VCaP (cell line): ENCODE measurements around the gene MIEF1.
A peak's percentile ranks its signal among the peaks of the same experiment; 100 is the strongest.

Experiments
- H3K27ac ChIP-seq: fragments of 450-650 bp; 2 replicates; pipeline ENCODE4 v1.5.1; 2017
- TF ChIP-seq, protein P1 (sequence below): fragments of 450-650 bp; conservative IDR thresholded peaks from 2 replicates; pipeline ENCODE4 v1.5.1; 2017; ENCODE audit warnings: mild to moderate bottlenecking, moderate library complexity

Gene MIEF1

DNA sequence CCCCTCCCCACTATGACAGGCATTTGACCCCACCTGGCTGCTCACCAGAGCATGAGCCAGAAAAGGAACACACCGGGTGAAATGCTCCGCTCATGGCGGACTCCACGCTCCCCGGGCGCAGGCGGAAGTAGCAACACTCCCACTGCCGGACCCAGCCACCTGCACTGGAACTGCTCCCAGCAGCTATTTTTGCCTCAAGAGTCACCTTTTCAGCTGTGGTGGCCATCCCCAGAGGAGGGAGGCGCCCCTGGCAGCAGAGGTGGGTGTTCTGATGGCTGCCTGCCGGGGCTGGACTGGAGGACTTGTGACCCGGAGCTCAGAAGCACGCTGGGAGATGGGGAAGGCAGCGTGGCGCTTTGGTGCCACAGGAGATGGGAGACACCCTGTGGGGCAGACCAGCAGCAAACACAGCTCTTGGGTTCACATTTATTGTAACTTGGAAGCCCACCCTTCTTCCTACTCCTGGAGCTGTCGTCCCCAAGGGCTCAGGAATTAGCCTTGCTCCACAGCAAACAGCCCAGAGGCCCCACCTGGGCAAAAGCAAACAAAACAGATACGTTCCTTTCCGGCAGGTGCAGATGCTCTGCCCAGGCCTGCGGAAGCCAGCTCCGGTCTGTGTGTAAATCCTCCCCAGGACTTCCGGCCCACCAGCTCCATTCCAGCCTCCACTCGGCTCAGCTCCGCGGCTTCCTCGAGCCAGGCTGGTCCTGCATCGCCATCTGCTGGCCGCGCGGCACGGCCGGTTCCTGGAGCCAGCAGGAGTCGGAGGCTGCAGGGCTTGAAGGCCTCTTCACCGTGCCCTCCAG lies 26.8 kb downstream of the MIEF1 start:
- H3K27ac ChIP-seq, result peak overlapping the region; percentile 98
- TF ChIP-seq, protein P1, sequence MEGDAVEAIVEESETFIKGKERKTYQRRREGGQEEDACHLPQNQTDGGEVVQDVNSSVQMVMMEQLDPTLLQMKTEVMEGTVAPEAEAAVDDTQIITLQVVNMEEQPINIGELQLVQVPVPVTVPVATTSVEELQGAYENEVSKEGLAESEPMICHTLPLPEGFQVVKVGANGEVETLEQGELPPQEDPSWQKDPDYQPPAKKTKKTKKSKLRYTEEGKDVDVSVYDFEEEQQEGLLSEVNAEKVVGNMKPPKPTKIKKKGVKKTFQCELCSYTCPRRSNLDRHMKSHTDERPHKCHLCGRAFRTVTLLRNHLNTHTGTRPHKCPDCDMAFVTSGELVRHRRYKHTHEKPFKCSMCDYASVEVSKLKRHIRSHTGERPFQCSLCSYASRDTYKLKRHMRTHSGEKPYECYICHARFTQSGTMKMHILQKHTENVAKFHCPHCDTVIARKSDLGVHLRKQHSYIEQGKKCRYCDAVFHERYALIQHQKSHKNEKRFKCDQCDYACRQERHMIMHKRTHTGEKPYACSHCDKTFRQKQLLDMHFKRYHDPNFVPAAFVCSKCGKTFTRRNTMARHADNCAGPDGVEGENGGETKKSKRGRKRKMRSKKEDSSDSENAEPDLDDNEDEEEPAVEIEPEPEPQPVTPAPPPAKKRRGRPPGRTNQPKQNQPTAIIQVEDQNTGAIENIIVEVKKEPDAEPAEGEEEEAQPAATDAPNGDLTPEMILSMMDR, result peak; percentile 98

DNA sequence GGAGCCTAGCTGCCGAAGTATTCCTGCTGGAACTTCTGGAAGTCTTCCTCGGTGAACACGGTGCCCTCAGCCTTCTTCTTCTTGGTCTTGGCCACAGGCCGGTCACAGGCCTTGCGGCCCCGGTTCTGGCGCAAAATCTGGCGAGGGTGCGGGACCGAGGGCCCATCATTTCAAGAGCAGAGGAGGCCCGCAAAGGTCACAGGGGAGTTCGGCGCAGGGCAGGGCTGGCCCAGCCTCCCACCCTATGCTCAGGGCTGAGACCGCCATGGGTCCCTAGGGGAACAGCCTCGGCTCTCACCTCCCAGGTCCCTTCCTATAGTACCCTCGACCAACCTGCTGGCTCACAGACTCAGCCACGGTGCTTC lies 27.4 kb downstream of the MIEF1 start:
- peak overlapping the region; percentile 98 for H3K27ac ChIP-seq
- TF ChIP-seq, protein P1, result no peak; the same call in none of the 2 replicates

DNA sequence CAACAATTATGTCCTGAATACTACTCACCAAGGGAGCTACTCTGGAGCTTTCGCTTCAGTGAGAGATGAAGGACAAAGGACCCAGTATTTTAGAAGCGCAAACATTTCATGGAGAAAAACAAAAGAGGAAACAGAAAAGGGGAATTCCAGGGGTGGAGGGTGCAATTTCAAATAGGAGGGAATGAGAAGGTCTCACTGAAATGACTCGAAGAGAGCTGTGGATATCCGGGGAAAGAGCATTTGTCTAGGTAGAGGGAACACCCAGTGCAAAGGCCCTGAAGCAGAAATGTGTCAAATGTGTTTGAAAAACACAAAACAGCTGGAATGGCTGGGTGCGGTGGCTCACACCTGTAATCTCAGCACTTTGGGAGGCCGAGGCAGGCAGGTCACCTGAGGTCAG lies 28.0 kb downstream of the MIEF1 start:
- peak overlapping the region; percentile 98 for H3K27ac ChIP-seq
- TF ChIP-seq, protein P1, result no peak

DNA sequence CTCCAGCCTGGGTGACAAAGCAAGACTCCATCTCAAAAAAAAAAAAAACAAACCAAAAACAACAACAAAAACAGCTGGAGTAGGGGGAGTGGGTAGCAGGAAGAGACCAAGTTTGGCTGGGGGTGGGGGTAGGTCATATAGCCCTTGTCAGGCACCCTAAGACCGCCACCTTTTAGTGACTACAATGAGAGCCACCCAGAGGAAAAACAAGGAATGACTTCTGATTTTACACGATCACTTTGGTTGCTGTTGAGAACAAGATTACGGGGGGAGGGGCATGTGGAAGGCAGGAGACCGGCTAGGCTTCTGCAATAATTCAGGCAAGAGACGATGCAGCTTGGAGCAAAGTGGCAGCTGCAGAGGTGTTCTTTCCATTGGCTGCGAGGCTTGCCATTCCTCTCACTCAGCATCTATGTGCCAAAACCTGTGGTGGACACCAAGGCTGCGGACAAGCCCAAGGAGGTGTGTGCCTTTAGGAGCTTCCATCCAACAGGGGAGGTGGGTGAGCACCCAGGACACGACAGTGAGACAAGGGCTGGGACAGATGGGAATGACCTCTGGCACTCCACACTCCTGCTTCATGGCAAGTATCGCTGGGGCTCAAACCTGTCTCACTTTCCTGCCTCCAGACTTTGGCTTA lies 28.7 kb downstream of the MIEF1 start:
- TF ChIP-seq, protein P1, result peak; percentile 24
- H3K27ac ChIP-seq, result peak overlapping the region; percentile 98

DNA sequence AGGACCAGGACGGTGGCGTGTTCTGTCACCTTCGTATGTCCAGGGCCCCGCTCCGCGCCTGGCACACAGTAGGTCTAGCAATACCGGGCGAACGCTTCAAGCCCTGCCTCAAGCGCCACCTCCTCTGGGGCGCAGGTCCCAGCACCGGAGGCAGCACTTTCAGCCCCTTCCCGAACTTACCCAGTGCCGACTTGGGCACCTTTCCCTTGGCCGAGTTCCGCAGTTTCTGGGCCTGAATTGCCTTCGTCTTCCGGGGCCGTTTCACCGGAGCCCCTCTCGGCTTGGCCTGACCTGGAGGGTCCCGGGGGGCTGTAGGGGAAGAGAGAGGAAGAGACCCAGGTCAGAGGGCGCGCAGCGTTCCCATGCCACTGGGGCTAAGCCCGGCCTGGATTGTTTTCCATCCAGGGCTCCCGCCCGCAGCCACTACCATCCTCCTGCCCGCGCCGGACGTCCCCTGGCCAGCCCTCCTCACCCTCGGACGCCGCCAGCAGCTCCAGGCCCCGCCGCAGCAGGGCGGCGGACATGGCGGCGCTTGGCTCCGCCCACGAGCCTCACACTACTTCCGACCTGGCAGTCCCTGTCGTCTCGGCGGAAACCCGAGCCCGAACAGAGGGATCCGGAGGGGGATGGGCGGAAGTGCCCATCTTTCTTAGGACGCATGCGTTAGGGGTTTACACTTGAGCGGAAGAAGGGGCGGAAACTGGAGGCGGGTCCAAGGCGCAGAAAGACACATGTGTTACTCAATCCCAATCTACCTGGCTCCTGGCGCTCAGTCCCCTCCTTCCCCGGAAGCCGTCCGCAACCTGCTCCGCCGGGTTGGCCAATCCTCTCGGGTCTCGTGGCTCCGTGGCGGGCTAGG lies 30.4 kb downstream of the MIEF1 start, which contains the start of gene RPS19BP1:
RPS19BP1 (minus strand) TSS at position 534 of the 859 bp plus-strand sequence; CDS start at position 524, 10 bp downstream.
- H3K27ac ChIP-seq, result peak within 1 kb of the TSS; percentile 98
- TF ChIP-seq, protein P1, result no peak

DNA sequence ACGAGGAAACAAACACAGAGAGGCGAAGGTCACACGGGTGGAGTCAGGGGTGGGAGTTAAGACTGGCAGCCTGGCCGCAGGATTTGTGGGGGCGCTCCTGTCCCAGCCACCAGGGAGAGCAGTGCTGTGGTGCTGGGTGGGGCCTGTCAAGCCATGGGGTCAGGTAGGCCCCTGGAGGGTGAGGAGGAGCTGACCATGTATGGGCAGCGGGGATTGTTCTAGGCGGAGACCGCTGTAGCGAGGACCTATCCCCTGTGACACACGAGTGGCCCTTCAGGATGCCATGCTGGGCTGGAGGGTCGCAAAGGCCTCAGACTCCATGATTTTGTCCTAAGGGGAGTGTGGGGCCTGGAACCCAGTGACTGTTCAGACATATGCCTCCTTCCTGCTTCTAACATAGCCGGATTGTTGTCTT lies 32.0 kb downstream of the MIEF1 start:
- TF ChIP-seq, protein P1, result no peak
- peak overlapping the region; percentile 98 for H3K27ac ChIP-seq
